Spinal cord (tissue), 10 donors: ENCODE measurements around the gene B3GALT5. TPM values are rescaled to one million over a fixed set of nuclear protein-coding genes. Genes with fewer than 3 reads are reported as not detected.

ENCODE experiments used
- DNase-seq, 6 donors: peaks; one replicate each; pipeline versions ENCODE4 v3.0.0 to v3.0.0-alpha.2; 2013 to 2015; ENCODE audit warnings: low spot score in 6 of 6, low read depth in 4 of 6
- H3K27ac ChIP-seq: one replicate; pipeline ENCODE4 v1.5.1; 2013; ENCODE audit warnings: low read depth, low read length, control low read depth
- H3K27me3 ChIP-seq: one replicate; pipeline ENCODE4 v1.6.1; 2013; ENCODE audit warnings: low read length; ENCODE audit not compliant: control insufficient read depth, insufficient read depth
- H3K36me3 ChIP-seq: one replicate; pipeline ENCODE4 v1.6.1; 2013; ENCODE audit warnings: low read length; ENCODE audit not compliant: control insufficient read depth, insufficient read depth
- H3K4me1 ChIP-seq: one replicate; pipeline ENCODE4 v1.6.1; 2013; ENCODE audit warnings: low read length; ENCODE audit not compliant: control insufficient read depth, insufficient read depth
- H3K4me3 ChIP-seq: one replicate; pipeline ENCODE4 v1.5.1; 2013; ENCODE audit warnings: low read depth, low read length, control low read depth
- H3K9me3 ChIP-seq: one replicate; pipeline ENCODE4 v1.6.1; 2013; ENCODE audit warnings: low read length; ENCODE audit not compliant: control insufficient read depth, insufficient read depth
- WGBS: methylation state at CpG from one replicate; pipeline ENCODE4 v1.1.5; 2013; ENCODE audit warnings: missing lambda C conversion rate; ENCODE audit not compliant: insufficient coverage; 5-methylcytosine and 5-hydroxymethylcytosine counted together
- long read RNA-seq, 4 donors: transcript quantifications; one replicate each; lab custom pipeline, GENCODE V29; 2026
- polyA plus RNA-seq, 2 donors: library from polyadenylated mRNA; unstranded; fragments of 120-200 nt; gene quantifications; one replicate each; pipeline ENCODE4 v1.2.1, GENCODE V29; 2013; ENCODE audit not compliant: insufficient read length in 2 of 2
- total RNA-seq, 2 donors: library from RNA; depleted of rRNA in 1 of 2; stranded (reverse); fragments of 120-200 nt in 1 of 2; fragments of >200 nt in 1 of 2; gene quantifications; one replicate each; pipeline versions ENCODE4 v1.2.3 to v1.2.4, GENCODE V29; 2013 to 2014
- donor health status: healthy.

B3GALT5 gene
- 1 to 10 TPM; 3.1 TPM for total RNA-seq
- 1 to 10 TPM; 3.4 to 3.5 TPM for polyA plus RNA-seq
- long read RNA-seq, donor 1 = 0 reads
- long read RNA-seq, donor 2 = 0 reads
- long read RNA-seq, donor 3 = 0 reads
- long read RNA-seq, donor 4 = 0 reads

GRCh38 chr21:39612233-39613040, at the start of gene B3GALT5:
Gene B3GALT5, plus strand, starts transcription at chr21:39612940. Its CDS starts 47,620 bp downstream, at chr21:39660560.
- Histone ChIP-seq H3K9me3 (no peaks in the 10 kb centered on the region), H3K4me3 (peak within 1 kb of the TSS; percentile 43), H3K27ac (no peak within 1 kb of the TSS), H3K36me3 (no peaks in the 10 kb centered on the region), H3K27me3 (no peaks in the 10 kb centered on the region), H3K4me1 (peaks cover 25% of the 10 kb centered on the region)
- peak in 5 of 6 donors; percentile 36 to 84 (median 56) for DNase-seq
- 1% methylated on average over 58 of the region's 63 CpGs for WGBS

GRCh38 chr21:39564200-39564599, 48.5 kb upstream of the B3GALT5 start:
- Histone ChIP-seq H3K36me3 (no peaks in the 10 kb centered on the region), H3K9me3 (no peaks in the 10 kb centered on the region), H3K4me1 (peaks cover 18% of the 10 kb centered on the region), H3K27ac (no peak overlapping the region), H3K27me3 (no peaks in the 10 kb centered on the region), H3K4me3 (no peak overlapping the region)
- no CpG with 5 or more reads among the region's 3 CpGs for WGBS
- peak in 5 of 6 donors; percentile 64 to 93 (median 68) for DNase-seq

GRCh38 chr21:39567180-39567972, 45.4 kb upstream of the B3GALT5 start:
- 79% methylated on average over 16 of the region's 18 CpGs for WGBS
- peak in 1 of 6 donors; percentile 22 for DNase-seq
- Histone ChIP-seq H3K4me1 (peaks cover 18% of the 10 kb centered on the region), H3K27ac (no peak overlapping the region), H3K27me3 (no peaks in the 10 kb centered on the region), H3K36me3 (no peaks in the 10 kb centered on the region), H3K4me3 (no peak overlapping the region), H3K9me3 (no peaks in the 10 kb centered on the region)

GRCh38 chr21:39568361-39568760, 44.4 kb upstream of the B3GALT5 start:
- peaks cover 10% of the 10 kb centered on the region for H3K4me1 ChIP-seq
- WGBS = 75% methylated on average over 8 of the region's 8 CpGs
- H3K9me3 ChIP-seq = no peaks in the 10 kb centered on the region
- H3K36me3 ChIP-seq = no peaks in the 10 kb centered on the region
- no peak overlapping the region for H3K27ac ChIP-seq
- no peak overlapping the region for H3K4me3 ChIP-seq
- no peaks in the 10 kb centered on the region for H3K27me3 ChIP-seq
- no peak for DNase-seq

- H3K9me3 ChIP-seq = no peaks in the 10 kb centered on the region
- no peaks in the 10 kb centered on the region for H3K27me3 ChIP-seq
- no peak overlapping the region for H3K4me3 ChIP-seq
- H3K36me3 ChIP-seq = no peaks in the 10 kb centered on the region
- H3K27ac ChIP-seq = no peak overlapping the region
- no peaks in the 10 kb centered on the region for H3K4me1 ChIP-seq
- DNase-seq = no peak
These were observed 37.0 kb upstream of the B3GALT5 start for GRCh38 chr21:39575775-39576174.

- no peak overlapping the region for H3K27ac ChIP-seq
- no peaks in the 10 kb centered on the region for H3K36me3 ChIP-seq
- no peaks in the 10 kb centered on the region for H3K4me1 ChIP-seq
- H3K27me3 ChIP-seq = no peaks in the 10 kb centered on the region
- 50% methylated on average over 3 of the region's 3 CpGs for WGBS
- no peak overlapping the region for H3K4me3 ChIP-seq
- DNase-seq = peak in 1 of 6 donors; percentile 22
- H3K9me3 ChIP-seq = no peaks in the 10 kb centered on the region
These were observed 36.1 kb upstream of the B3GALT5 start for GRCh38 chr21:39576518-39577128.

- no peaks in the 10 kb centered on the region for H3K4me1 ChIP-seq
- WGBS = 87% methylated on average over 12 of the region's 16 CpGs
- H3K4me3 ChIP-seq = no peak overlapping the region
- H3K27ac ChIP-seq = no peak overlapping the region
- no peak for DNase-seq
- H3K27me3 ChIP-seq = no peaks in the 10 kb centered on the region
- no peaks in the 10 kb centered on the region for H3K36me3 ChIP-seq
- no peaks in the 10 kb centered on the region for H3K9me3 ChIP-seq
These were observed 32.9 kb upstream of the B3GALT5 start for GRCh38 chr21:39579734-39580332.

GRCh38 chr21:39580744-39581143, 32.0 kb upstream of the B3GALT5 start:
- no peak for DNase-seq
- no peak overlapping the region for H3K27ac ChIP-seq
- H3K9me3 ChIP-seq = no peaks in the 10 kb centered on the region
- no peak overlapping the region for H3K4me3 ChIP-seq
- WGBS = no CpG with 5 or more reads among the region's 2 CpGs
- no peaks in the 10 kb centered on the region for H3K27me3 ChIP-seq
- no peaks in the 10 kb centered on the region for H3K4me1 ChIP-seq
- H3K36me3 ChIP-seq = no peaks in the 10 kb centered on the region

- 60% methylated on average over 1 of the region's 3 CpGs for WGBS
- Histone ChIP-seq H3K27ac (no peak overlapping the region), H3K27me3 (no peaks in the 10 kb centered on the region), H3K4me3 (no peak overlapping the region), H3K9me3 (no peaks in the 10 kb centered on the region), H3K4me1 (no peaks in the 10 kb centered on the region), H3K36me3 (no peaks in the 10 kb centered on the region)
- DNase-seq = no peak
These were observed 31.3 kb upstream of the B3GALT5 start for GRCh38 chr21:39581414-39581813.
